Mammary microvascular endothelial cell (primary cell): Measurements from ENCODE around the gene DAPK3. TPM values are rescaled to one million over a fixed set of nuclear protein-coding genes. Genes with fewer than 3 reads are reported as not detected.

ENCODE experiments used
- total RNA-seq: library from RNA; depleted of rRNA; stranded (reverse); fragments of >200 nt; gene quantifications from 2 replicates; pipeline ENCODE4 v1.2.3, GENCODE V29; 2015

DAPK3 gene
- total RNA-seq, result 97.1 and 115 TPM in 2 replicates

GRCh38 chr19:3970808-3971598 lies at the start of gene DAPK3:
Gene DAPK3 (minus strand): TSS chr19:3971099. CDS start chr19:3969735, 1,364 bp downstream.

GRCh38 chr19:4007021-4007835 lies 36.3 kb upstream of the DAPK3 start, which contains the start of gene PIAS4:
Gene PIAS4 (plus strand): TSS chr19:4007736. CDS start chr19:4007761, 25 bp downstream.

GRCh38 chr19:3984908-3985642 lies 14.2 kb upstream of the DAPK3 start, which contains the start of gene EEF2:
Gene EEF2 (minus strand): TSS chr19:3985463. CDS start chr19:3985380, 83 bp downstream.

GRCh38 chr19:3932931-3933810 lies 37.7 kb downstream of the DAPK3 start, which contains the start of gene NMRK2:
Gene NMRK2 (plus strand): TSS chr19:3933069. CDS start chr19:3933672, 603 bp downstream.

Other genes with a start within 250 kb of the DAPK3 start
- gene APBA3, start 209.4 kb downstream of the DAPK3 start, total RNA-seq, result 29.8 and 35.5 TPM in 2 replicates
- gene MRPL54, start 208.4 kb downstream of the DAPK3 start, total RNA-seq, result 106 and 140 TPM in 2 replicates
- not detected in 2 replicates for gene RAX2, start 198.9 kb downstream of the DAPK3 start, total RNA-seq
- not detected in 2 replicates for gene MATK, start 184.7 kb downstream of the DAPK3 start, total RNA-seq
- gene ZFR2, start 102.1 kb downstream of the DAPK3 start, total RNA-seq, result not detected in 2 replicates
- gene ATCAY, start 90.4 kb downstream of the DAPK3 start, total RNA-seq, result not detected in 2 replicates
- gene NMRK2, start 38.0 kb downstream of the DAPK3 start, total RNA-seq, result not detected in 2 replicates
- gene EEF2, start 14.4 kb upstream of the DAPK3 start, total RNA-seq, result 1,607 and 1,802 TPM in 2 replicates
- 31.6 and 31.8 TPM in 2 replicates for gene PIAS4, start 36.6 kb upstream of the DAPK3 start, total RNA-seq
- gene ZBTB7A, start 95.8 kb upstream of the DAPK3 start, total RNA-seq, result 28.0 and 33.6 TPM in 2 replicates
- gene MAP2K2, start 153.0 kb upstream of the DAPK3 start, total RNA-seq, result 135 and 157 TPM in 2 replicates
- not detected in 2 replicates for gene CREB3L3, start 182.5 kb upstream of the DAPK3 start, total RNA-seq
- 25.3 and 47.4 TPM in 2 replicates for gene SIRT6, start 211.5 kb upstream of the DAPK3 start, total RNA-seq
- 0.05 TPM in 1 of 2 replicates, not detected in the other for gene ANKRD24, start 211.6 kb upstream of the DAPK3 start, total RNA-seq